GM21723 (cell line): ENCODE measurements around the gene MATK.

ENCODE experiments used
- ATAC-seq: cut with Tn5 transposase; IDR thresholded peaks from one replicate; pipeline ENCODE4 v1.9.1; 2021; ENCODE audit warnings: mild to moderate bottlenecking, moderate library complexity; ENCODE audit not compliant: unreplicated experiment

MATK gene

GRCh38 chr19:3751236-3751635, 34.9 kb downstream of the MATK start:
- no peak for ATAC-seq

GRCh38 chr19:3750211-3750610, 36.0 kb downstream of the MATK start:
- no peak for ATAC-seq

- no peak for ATAC-seq
Observed at GRCh38 chr19:3748965-3749364, 37.2 kb downstream of the MATK start.

- ATAC-seq = no peak
Observed at GRCh38 chr19:3746371-3747056, 39.7 kb downstream of the MATK start.

- no peak for ATAC-seq
Observed at GRCh38 chr19:3745363-3746045, 40.7 kb downstream of the MATK start.

- no peak for ATAC-seq
Observed at GRCh38 chr19:3743486-3743885, 42.7 kb downstream of the MATK start.

- ATAC-seq = no peak
Observed at GRCh38 chr19:3740431-3740830, 45.8 kb downstream of the MATK start.

GRCh38 chr19:3738477-3739220, 47.5 kb downstream of the MATK start:
- ATAC-seq = no peak

GRCh38 chr19:3737487-3738205, 48.5 kb downstream of the MATK start:
- ATAC-seq = no peak

- no peak for ATAC-seq
Observed at GRCh38 chr19:3736106-3736724, 50.0 kb downstream of the MATK start.

- ATAC-seq = no peak
Observed at GRCh38 chr19:3734310-3734600, 51.9 kb downstream of the MATK start.

GRCh38 chr19:3733549-3734309, 52.5 kb downstream of the MATK start:
- no peak for ATAC-seq

- ATAC-seq = no peak
Observed at GRCh38 chr19:3732108-3732507, 54.1 kb downstream of the MATK start.

GRCh38 chr19:3730457-3730958, 55.7 kb downstream of the MATK start:
- ATAC-seq = no peak
